ENCODE data around the gene CLCNKA.

DNA sequence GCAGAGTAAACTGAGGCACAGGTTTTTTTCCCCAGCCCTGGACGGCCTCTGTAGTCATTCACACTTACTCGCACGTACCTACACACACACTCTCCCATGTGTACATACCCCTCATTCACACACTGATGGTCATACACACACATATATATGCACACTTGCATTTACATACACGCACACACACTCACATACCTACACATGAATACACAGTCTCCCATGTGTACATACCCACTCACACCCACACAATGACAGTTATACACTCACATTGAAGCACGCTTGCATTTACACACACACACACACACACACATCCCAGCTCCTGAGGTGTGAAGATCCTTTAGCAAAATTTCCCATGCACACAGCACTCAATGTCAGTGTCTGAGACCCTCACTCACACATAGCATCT is 52.4 kb downstream of the CLCNKA start:
- TF ChIP-seq EZH2phosphoT487 (IDR thresholded peaks at IDR 0.05; ENCODE audit: borderline replicate concordance, low read depth, low read length) (no peak), CTCF (conservative IDR thresholded peaks at IDR 0.05; ENCODE audit: low read length) (no peak)
